Glutamatergic neuron (in vitro differentiated cells): ENCODE results near the gene TIGD2. TPM values are rescaled to one million over a fixed set of nuclear protein-coding genes. Genes with fewer than 3 reads are reported as not detected.

ENCODE experiments used
- DNase-seq: peaks from one replicate; pipeline ENCODE4 v3.0.0; 2022
- H3K27ac Mint-ChIP-seq: one replicate; pipeline ENCODE4 v1.8.0; 2020; ENCODE audit warnings: mild to moderate bottlenecking, mixed read lengths, inconsistent platforms; ENCODE audit not compliant: unreplicated experiment
- H3K27me3 Mint-ChIP-seq: one replicate; pipeline ENCODE4 v1.8.0; 2020; ENCODE audit warnings: mild to moderate bottlenecking, moderate library complexity, mixed read lengths, inconsistent platforms; ENCODE audit not compliant: unreplicated experiment
- H3K36me3 Mint-ChIP-seq: one replicate; pipeline ENCODE4 v1.8.0; 2020; ENCODE audit warnings: mild to moderate bottlenecking, mixed read lengths, inconsistent platforms; ENCODE audit not compliant: unreplicated experiment
- H3K4me1 Mint-ChIP-seq: one replicate; pipeline ENCODE4 v1.8.0; 2020; ENCODE audit warnings: mild to moderate bottlenecking, low read depth, mixed read lengths, inconsistent platforms; ENCODE audit not compliant: unreplicated experiment
- H3K4me3 Mint-ChIP-seq: one replicate; pipeline ENCODE4 v1.8.0; 2020; ENCODE audit warnings: mild to moderate bottlenecking, mixed read lengths, inconsistent platforms; ENCODE audit not compliant: unreplicated experiment
- H3K9me3 Mint-ChIP-seq: one replicate; pipeline ENCODE4 v1.8.0; 2020; ENCODE audit warnings: mild to moderate bottlenecking, moderate library complexity, mixed read lengths, inconsistent platforms; ENCODE audit not compliant: unreplicated experiment
- total RNA-seq: library from RNA; stranded (reverse); fragmentation: NEBNext Ultra II Directional; extraction: Animal tissue kit (Norgen Biotek cat#: 25700); gene quantifications from one replicate; pipeline ENCODE4 v1.2.1, GENCODE V29; 2021; ENCODE audit not compliant: unreplicated experiment
- TF ChIP-seq, protein P1 (sequence below): fragments of 200-600 bp; sonication (generic); IDR thresholded peaks from one replicate; pipeline ENCODE4 v1.5.0; 2021; ENCODE audit not compliant: partially characterized antibody, unreplicated experiment

The TIGD2 gene
- total RNA-seq, 1 donor from 2014 or later: 18.4 TPM

DNA sequence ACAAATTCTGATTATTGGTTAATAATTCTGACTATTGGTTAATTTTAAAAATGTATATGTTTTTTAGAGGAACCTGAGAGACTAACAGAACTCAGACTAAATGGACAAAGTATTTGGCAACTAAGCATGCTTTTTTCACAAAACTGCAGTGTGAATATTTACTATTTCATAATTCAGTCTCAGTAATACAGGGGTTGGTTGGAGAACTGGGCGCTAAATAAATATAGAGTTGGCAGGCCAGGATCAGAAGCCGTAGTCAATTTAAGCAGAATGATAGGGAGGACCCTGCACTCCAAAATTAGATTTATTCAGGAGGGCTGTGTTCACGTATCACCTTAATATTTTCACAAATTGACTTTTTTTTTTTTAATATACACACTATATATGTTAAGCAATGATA, 5.8 kb downstream of the TIGD2 start:
- H3K4me1 Mint-ChIP-seq: peaks cover 28% of the 10 kb centered on the region
- H3K36me3 Mint-ChIP-seq: peaks cover 5% of the 10 kb centered on the region
- DNase-seq: no peak
- H3K27ac Mint-ChIP-seq: no peak overlapping the region
- peaks cover 5% of the 10 kb centered on the region for H3K9me3 Mint-ChIP-seq
- peaks cover 2% of the 10 kb centered on the region for H3K27me3 Mint-ChIP-seq
- TF ChIP-seq, protein P1, sequence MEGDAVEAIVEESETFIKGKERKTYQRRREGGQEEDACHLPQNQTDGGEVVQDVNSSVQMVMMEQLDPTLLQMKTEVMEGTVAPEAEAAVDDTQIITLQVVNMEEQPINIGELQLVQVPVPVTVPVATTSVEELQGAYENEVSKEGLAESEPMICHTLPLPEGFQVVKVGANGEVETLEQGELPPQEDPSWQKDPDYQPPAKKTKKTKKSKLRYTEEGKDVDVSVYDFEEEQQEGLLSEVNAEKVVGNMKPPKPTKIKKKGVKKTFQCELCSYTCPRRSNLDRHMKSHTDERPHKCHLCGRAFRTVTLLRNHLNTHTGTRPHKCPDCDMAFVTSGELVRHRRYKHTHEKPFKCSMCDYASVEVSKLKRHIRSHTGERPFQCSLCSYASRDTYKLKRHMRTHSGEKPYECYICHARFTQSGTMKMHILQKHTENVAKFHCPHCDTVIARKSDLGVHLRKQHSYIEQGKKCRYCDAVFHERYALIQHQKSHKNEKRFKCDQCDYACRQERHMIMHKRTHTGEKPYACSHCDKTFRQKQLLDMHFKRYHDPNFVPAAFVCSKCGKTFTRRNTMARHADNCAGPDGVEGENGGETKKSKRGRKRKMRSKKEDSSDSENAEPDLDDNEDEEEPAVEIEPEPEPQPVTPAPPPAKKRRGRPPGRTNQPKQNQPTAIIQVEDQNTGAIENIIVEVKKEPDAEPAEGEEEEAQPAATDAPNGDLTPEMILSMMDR: no peak
- H3K4me3 Mint-ChIP-seq: no peak overlapping the region

DNA sequence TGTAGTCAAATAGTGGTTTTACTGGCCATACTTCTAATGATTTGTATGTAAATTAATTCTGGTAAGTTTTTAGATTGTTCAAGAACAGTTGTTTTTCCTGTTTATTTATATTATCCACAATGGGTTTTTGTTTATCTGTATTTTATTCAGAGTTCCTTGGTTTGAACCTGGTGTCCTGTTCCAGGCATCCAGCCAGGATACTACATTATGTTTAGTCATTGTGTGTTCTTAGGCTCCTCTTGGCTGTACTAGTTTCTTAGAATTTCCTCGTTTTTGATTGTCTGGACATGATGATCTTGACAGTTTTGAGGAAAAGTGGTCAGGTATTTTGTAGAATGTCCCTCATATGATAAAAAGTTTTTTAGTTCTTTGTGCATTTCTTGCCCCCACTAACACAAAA, 7.8 kb downstream of the TIGD2 start:
- TF ChIP-seq, protein P1: no peak
- no peaks in the 10 kb centered on the region for H3K36me3 Mint-ChIP-seq
- H3K27me3 Mint-ChIP-seq: no peaks in the 10 kb centered on the region
- H3K4me1 Mint-ChIP-seq: peaks cover 9% of the 10 kb centered on the region
- no peak for DNase-seq
- H3K27ac Mint-ChIP-seq: no peak overlapping the region
- no peaks in the 10 kb centered on the region for H3K9me3 Mint-ChIP-seq
- no peak overlapping the region for H3K4me3 Mint-ChIP-seq

DNA sequence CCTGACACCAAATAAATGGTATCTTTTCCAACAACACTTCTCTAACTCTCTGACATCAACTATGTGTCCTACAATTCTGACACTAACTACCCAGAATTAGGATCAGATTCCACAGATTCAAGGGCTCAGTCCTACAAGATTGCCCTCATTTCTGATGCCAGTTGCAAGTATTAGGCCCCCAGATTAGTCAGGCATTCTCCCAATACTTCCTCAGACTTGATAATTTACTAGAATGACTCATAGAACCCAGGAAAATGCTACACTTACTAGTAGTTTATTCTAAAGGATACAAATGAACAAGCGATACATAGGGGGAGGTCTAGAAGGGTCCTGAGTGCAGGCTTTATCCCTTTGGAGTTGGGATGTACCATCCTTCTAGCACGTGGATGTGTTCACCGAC, 8.5 kb downstream of the TIGD2 start:
- H3K27ac Mint-ChIP-seq: no peak overlapping the region
- peaks cover 5% of the 10 kb centered on the region for H3K4me1 Mint-ChIP-seq
- H3K9me3 Mint-ChIP-seq: no peaks in the 10 kb centered on the region
- no peaks in the 10 kb centered on the region for H3K36me3 Mint-ChIP-seq
- no peaks in the 10 kb centered on the region for H3K27me3 Mint-ChIP-seq
- H3K4me3 Mint-ChIP-seq: no peak overlapping the region
- TF ChIP-seq, protein P1: no peak
- DNase-seq: no peak

DNA sequence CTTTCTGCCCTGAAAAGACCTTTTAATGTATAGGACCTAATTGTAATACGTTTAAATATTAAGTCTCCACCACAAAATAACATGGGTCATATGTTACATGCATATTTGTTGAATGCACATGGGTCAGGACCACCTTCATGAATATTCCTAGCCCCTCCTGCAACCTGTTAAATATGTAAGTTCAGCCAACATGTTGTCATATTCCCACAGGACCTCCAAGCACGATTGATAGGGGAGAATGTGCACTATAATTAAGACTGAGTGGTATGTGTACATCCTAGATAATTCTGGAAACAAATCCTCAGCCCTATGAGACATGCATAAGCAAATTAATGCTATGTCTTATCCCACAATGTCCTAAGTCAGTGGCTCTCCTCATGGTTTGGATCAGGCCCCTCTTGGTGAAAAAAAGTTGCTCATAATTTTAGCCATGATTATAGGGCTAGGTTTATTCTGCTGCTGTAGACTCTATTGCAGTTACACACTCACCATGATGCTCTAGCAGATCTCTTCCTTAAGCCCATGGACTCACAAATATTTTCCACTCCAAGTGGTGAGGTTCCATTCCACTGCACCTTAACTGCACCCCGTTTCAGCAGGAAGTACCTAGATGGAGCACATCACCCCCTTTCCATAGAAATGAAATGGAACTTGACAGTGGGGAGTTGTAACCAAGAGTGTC, 10.2 kb downstream of the TIGD2 start:
- no peak for DNase-seq
- TF ChIP-seq, protein P1: no peak
- H3K27me3 Mint-ChIP-seq: no peaks in the 10 kb centered on the region
- no peaks in the 10 kb centered on the region for H3K9me3 Mint-ChIP-seq
- H3K27ac Mint-ChIP-seq: no peak overlapping the region
- H3K36me3 Mint-ChIP-seq: no peaks in the 10 kb centered on the region
- H3K4me3 Mint-ChIP-seq: no peak overlapping the region
- H3K4me1 Mint-ChIP-seq: peaks cover 2% of the 10 kb centered on the region

DNA sequence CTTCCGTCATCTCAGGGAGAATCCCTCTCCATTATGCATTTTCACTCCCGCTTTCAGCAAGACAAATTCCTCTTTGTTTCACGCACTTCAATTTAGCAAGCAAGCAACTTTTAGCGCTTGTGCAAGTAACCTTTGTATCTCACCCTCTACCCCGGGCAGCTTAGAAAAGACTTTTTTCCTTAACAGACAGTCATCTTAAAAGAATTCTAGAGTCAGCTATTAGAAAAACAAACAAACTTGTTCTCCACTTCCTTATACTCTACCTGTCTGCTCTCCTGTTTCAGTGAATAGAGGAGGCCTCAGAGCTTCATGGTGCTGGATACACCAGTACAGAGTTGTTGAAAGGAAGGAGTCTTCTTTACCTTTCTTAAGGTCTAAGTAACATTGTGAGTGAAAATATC, 12.1 kb downstream of the TIGD2 start:
- Mint-ChIP-seq H3K27me3 (no peaks in the 10 kb centered on the region), H3K27ac (no peak overlapping the region), H3K4me3 (no peak overlapping the region), H3K36me3 (no peaks in the 10 kb centered on the region), H3K9me3 (no peaks in the 10 kb centered on the region), H3K4me1 (peaks cover 2% of the 10 kb centered on the region)
- no peak for DNase-seq
- TF ChIP-seq, protein P1: no peak
